GM12801 (cell line): ENCODE measurements around the gene NXT1.

Source experiments
- CTCF ChIP-seq: IDR thresholded peaks from one replicate; pipeline ENCODE4 v1.5.1; 2011; ENCODE audit warnings: control low read depth; ENCODE audit not compliant: insufficient read length; ENCODE audit errors: extremely low read depth

The NXT1 gene

DNA sequence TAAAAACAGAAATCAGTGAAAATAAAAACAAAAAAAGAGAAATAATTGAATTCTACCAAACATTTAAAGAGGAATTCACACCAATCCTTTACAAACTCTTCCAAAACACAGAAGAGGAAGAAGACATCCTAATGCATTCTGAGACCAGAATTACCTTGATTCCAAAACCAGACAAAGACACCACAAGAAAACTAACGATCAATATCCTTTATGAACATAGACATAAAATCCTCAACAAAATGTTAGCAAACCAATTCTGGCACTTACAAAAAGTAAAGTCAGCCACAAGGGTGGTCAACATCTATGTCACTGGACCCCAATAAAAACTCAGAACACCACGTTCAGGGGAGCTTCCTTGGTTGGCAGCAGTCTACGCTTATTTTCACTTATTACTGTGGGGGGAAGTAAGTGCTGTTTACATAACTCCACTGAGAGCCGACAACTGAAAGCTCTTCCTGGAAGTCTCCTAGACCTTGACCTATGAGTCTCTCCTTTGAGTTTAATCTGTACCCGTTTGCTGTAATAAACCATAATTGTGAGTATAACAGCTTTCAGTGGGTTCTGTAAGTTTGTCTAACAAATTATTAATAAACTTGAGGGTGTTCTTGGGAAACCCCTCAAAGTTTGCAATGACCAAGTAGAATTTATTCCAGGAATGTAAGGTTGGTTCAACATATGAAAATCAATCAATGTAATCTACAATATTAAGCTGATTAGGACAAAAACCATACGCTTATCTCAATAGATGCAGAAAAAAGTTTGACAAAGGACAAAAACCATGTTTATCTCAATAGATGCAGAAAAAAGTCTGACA, 35.9 kb downstream of the NXT1 start:
- no peak for TF ChIP-seq CTCF

DNA sequence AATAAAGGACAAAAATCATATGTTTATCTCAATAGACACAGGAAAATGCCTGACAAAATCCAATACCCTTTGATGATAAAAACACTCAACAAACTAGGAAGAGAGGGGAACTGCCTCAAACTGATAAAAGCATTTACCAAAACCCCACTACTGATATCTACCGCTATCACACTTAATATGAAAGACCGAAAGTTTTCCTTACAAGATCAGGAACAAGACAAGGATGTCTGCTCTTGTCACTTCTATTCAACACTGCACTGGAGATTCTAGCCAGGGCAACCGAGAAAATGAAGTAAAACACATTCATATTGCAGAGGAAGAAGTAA, 36.5 kb downstream of the NXT1 start:
- no peak for TF ChIP-seq CTCF

- TF ChIP-seq CTCF, result no peak
Observed at GRCh38 chr20:23390091-23390774, 39.6 kb downstream of the NXT1 start.

GRCh38 chr20:23391707-23392310, 41.2 kb downstream of the NXT1 start:
- TF ChIP-seq CTCF, result no peak

- TF ChIP-seq CTCF, result no peak
Observed at GRCh38 chr20:23393996-23394775, 43.6 kb downstream of the NXT1 start.

- no peak for TF ChIP-seq CTCF
Observed at GRCh38 chr20:23396950-23397627, 46.5 kb downstream of the NXT1 start.
